ENCODE results near the gene G6PC3. TPM values are rescaled to one million over a fixed set of nuclear protein-coding genes. Genes with fewer than 3 reads are reported as not detected.
"Not testable (repeated sequence)": the region's sequence is repeated elsewhere in the genome, so short reads cannot be mapped to it uniquely, and the experiment has no call there.

G6PC3 gene
- total and polyA plus RNA-seq, 2 donors, result 10.5 to 86.1 TPM

- DNase-seq (ENCODE audit: extremely low spot score), result no peak
- H3K36me3 ChIP-seq (ENCODE audit: insufficient read depth), result no peaks in the 10 kb centered on the region
- H3K4me3 ChIP-seq (ENCODE audit: low read depth, low read length), result no peak overlapping the region
- 63% methylated on average over 3 of the region's 3 CpGs for WGBS
- H3K4me1 ChIP-seq (ENCODE audit: insufficient read depth), result peaks cover 6% of the 10 kb centered on the region
- H3K27ac ChIP-seq (ENCODE audit: low read depth), result no peak overlapping the region
Measured at GRCh38 chr17:44111777-44112176, 41.2 kb downstream of the G6PC3 start.

DNA sequence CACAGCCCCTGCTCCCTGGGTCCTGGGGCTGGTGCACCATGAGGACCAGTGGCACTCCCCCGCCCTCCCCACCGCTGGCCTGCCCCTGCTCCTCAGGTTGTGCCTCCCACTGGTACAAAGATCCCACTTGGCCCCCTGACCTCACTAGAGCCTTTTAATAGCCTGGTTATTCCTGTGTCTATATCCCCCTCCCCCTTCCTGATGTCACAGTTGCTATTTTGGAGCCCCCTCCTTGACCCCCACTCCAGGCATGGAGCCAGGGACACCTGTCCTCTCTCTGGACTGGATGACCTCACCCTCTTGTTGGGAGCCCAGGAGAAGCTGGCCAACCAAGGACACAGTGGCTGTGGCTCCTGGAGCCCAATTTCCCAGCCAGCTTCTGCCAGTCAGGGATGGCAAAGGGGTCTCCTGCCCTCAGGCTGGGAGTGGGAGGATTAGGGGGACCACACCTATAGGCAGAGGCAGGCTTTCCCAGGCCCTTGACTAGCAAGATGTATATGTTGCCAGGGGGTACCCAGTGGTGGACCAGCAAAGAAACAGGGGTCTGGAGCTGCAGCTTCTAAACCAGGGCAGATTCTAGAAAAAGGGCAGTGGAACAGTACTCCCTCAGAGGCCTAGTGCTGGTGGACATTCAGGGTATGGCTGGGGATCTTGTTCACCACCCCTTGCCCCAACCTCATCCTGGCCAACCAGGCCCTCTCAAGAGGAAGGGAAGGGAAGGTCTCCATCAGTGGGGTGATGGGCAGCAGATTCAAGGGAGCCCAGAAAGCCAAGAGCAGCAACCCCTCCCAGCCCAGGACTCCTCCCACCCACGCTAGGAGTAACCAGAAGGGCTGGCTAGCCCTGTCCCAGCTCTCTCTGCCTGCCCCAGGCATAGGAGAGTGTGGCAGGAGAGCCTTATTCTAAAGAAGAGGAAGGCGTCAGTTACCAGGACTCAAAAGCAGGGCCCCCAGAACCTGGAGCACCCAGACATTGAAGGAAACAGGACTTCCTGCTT lies 42.0 kb downstream of the G6PC3 start:
- no peak overlapping the region for H3K4me3 ChIP-seq (ENCODE audit: low read depth, low read length)
- WGBS, result 74% methylated on average over 4 of the region's 4 CpGs
- H3K4me1 ChIP-seq (ENCODE audit: insufficient read depth), result peaks cover 6% of the 10 kb centered on the region
- DNase-seq (ENCODE audit: extremely low spot score), result no peak
- H3K27ac ChIP-seq (ENCODE audit: low read depth), result no peak overlapping the region
- no peaks in the 10 kb centered on the region for H3K36me3 ChIP-seq (ENCODE audit: insufficient read depth)

- H3K36me3 ChIP-seq (ENCODE audit: insufficient read depth), result no peaks in the 10 kb centered on the region
- no peak overlapping the region for H3K4me3 ChIP-seq (ENCODE audit: low read depth, low read length)
- no peak overlapping the region for H3K27ac ChIP-seq (ENCODE audit: low read depth)
- peaks cover 6% of the 10 kb centered on the region for H3K4me1 ChIP-seq (ENCODE audit: insufficient read depth)
- 85% methylated on average over 1 of the region's 1 CpG for WGBS
- DNase-seq (ENCODE audit: extremely low spot score), result no peak
Measured at GRCh38 chr17:44113382-44113781, 42.8 kb downstream of the G6PC3 start.

GRCh38 chr17:44113868-44114840 lies 43.6 kb downstream of the G6PC3 start:
- no peak overlapping the region for H3K27ac ChIP-seq (ENCODE audit: low read depth)
- no peak for DNase-seq (ENCODE audit: extremely low spot score)
- 82% methylated on average over 9 of the region's 9 CpGs for WGBS
- no peak overlapping the region for H3K4me3 ChIP-seq (ENCODE audit: low read depth, low read length)
- H3K36me3 ChIP-seq (ENCODE audit: insufficient read depth), result no peaks in the 10 kb centered on the region
- peaks cover 6% of the 10 kb centered on the region for H3K4me1 ChIP-seq (ENCODE audit: insufficient read depth)

DNA sequence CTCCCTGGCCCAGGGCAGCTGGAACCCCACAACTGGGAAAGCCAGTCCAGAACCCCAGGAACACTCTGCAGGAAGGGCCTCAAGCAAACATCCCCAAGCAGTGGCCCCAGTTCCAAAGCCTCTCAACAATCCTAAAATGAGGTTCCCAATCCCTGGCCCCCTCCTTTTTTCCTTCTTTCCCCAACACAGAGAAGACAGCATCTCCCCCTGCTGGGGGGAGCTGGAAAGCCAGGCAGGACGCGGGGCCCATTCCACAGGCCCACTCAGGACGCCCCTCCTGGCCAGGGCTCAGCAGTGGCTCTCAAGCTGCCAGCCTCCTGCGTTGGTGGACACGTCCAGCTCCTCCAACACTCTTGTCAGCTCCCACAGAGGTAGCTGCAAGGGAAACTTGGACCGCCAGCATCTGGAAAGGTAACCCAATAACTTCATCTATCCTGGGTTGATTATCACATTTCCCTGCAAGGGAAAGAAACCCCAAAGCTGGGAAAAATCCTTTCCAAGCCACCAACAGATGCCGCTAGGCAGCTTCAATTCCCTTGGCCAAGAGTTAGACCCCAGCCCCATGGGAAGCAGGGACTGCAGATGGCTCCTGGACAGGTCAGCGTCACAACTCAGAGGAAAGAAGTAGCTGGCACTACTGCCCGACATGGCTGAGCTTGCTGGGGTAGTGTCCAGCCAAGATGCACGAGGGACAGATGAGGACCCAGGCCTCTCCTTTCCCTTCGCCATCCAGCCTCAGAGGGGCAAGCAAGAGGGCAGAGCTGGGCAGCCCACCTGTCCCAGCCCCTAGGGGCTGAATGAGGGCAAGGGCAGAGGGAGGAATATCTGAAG lies 45.3 kb downstream of the G6PC3 start:
- Histone ChIP-seq H3K4me1 (ENCODE audit: insufficient read depth) (peaks cover 2% of the 10 kb centered on the region), H3K4me3 (ENCODE audit: low read depth, low read length) (no peak overlapping the region), H3K27ac (ENCODE audit: low read depth) (no peak overlapping the region), H3K36me3 (ENCODE audit: insufficient read depth) (no peaks in the 10 kb centered on the region)
- no peak for DNase-seq (ENCODE audit: extremely low spot score)
- 52% methylated on average over 11 of the region's 11 CpGs for WGBS

DNA sequence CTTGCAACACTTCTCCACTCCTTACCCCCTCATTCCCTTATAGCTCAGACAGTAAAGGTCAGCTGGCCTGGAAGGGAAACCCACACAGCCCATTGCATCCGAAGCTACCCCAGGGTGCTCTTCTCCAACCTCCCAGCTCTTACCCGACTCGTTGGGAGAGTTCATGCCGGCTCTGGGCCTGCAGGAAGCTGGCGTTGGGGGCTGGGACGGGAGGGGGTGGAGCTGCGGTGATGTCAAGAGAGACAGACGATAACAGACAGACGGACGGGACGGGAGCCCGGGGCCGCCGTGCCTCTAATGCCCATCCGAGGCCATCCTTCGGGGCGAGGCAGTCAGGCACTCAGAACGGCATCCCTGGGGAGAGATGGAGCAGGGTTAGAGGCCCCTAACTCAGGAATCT lies 46.8 kb downstream of the G6PC3 start:
- Histone ChIP-seq H3K36me3 (ENCODE audit: insufficient read depth) (no peaks in the 10 kb centered on the region), H3K4me1 (ENCODE audit: insufficient read depth) (no peaks in the 10 kb centered on the region), H3K27ac (ENCODE audit: low read depth) (no peak overlapping the region), H3K4me3 (ENCODE audit: low read depth, low read length) (no peak overlapping the region)
- WGBS, result 78% methylated on average over 18 of the region's 18 CpGs
- no peak for DNase-seq (ENCODE audit: extremely low spot score)

GRCh38 chr17:44118427-44119050 lies 48.0 kb downstream of the G6PC3 start:
- Histone ChIP-seq H3K27ac (ENCODE audit: low read depth) (no peak overlapping the region), H3K4me3 (ENCODE audit: low read depth, low read length) (no peak overlapping the region), H3K4me1 (ENCODE audit: insufficient read depth) (no peaks in the 10 kb centered on the region), H3K36me3 (ENCODE audit: insufficient read depth) (no peaks in the 10 kb centered on the region)
- DNase-seq (ENCODE audit: extremely low spot score), result no peak
- 67% methylated on average over 10 of the region's 10 CpGs for WGBS

GRCh38 chr17:44119062-44119461 lies 48.5 kb downstream of the G6PC3 start:
- Histone ChIP-seq H3K27ac (ENCODE audit: low read depth) (no peak overlapping the region), H3K36me3 (ENCODE audit: insufficient read depth) (no peaks in the 10 kb centered on the region), H3K4me1 (ENCODE audit: insufficient read depth) (no peaks in the 10 kb centered on the region), H3K4me3 (ENCODE audit: low read depth, low read length) (no peak overlapping the region)
- 78% methylated on average over 5 of the region's 5 CpGs for WGBS
- no peak for DNase-seq (ENCODE audit: extremely low spot score)

- no peak for DNase-seq (ENCODE audit: extremely low spot score)
- 91% methylated on average over 2 of the region's 2 CpGs for WGBS
- no peak overlapping the region for H3K4me3 ChIP-seq (ENCODE audit: low read depth, low read length)
- H3K36me3 ChIP-seq (ENCODE audit: insufficient read depth), result no peaks in the 10 kb centered on the region
- H3K27ac ChIP-seq (ENCODE audit: low read depth), result no peak overlapping the region
- H3K4me1 ChIP-seq (ENCODE audit: insufficient read depth), result no peaks in the 10 kb centered on the region
Measured at GRCh38 chr17:44119798-44120197, 49.3 kb downstream of the G6PC3 start.

- not testable (repeated sequence) for H3K4me1 ChIP-seq (ENCODE audit: insufficient read depth); H3K4me3 ChIP-seq (ENCODE audit: low read depth, low read length); H3K36me3 ChIP-seq (ENCODE audit: insufficient read depth); DNase-seq (ENCODE audit: extremely low spot score); H3K27ac ChIP-seq (ENCODE audit: low read depth)
- WGBS, result 94% methylated on average over 11 of the region's 11 CpGs
Measured at GRCh38 chr17:44120281-44120680, 49.7 kb downstream of the G6PC3 start.

DNA sequence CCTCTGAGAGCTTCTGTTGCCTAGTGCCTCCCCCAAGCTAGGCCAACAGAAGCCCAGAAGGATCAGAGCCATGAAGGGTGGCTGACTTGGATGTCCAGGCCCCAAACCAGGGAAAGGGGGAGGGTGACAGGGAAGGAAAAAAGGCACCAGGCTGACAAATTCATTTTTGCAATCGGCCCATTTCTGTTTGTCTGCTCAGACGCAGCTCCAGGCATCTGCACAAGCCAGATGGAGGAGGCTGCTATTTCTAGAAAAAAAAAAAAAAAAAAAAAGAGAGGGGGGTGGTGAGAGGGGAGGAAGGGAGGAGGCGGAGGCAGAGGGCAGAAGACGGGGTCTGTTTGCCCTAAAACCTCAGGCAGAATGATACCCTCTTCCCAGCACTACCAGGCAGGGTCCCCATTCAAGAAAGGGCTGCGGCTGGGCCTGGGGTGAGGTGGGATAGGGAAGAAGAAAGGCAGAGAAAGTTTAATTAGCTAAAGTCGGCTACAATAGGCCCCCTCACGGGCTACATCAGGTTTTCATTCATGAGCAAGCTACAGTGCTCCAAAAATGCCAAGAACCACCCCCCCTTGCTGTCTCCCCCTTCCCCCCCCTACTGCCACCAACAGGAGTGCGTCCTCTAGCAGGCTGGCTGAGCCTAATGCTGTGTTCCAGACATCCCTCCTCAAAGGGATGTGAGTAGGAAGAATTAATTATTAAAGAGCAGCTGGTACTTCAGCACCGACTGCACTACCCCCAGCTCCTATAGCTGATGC lies 50.5 kb downstream of the G6PC3 start:
- DNase-seq (ENCODE audit: extremely low spot score), result no peak
- no peaks in the 10 kb centered on the region for H3K4me1 ChIP-seq (ENCODE audit: insufficient read depth)
- 49% methylated on average over 9 of the region's 9 CpGs for WGBS
- no peaks in the 10 kb centered on the region for H3K36me3 ChIP-seq (ENCODE audit: insufficient read depth)
- H3K27ac ChIP-seq (ENCODE audit: low read depth), result no peak overlapping the region
- H3K4me3 ChIP-seq (ENCODE audit: low read depth, low read length), result no peak overlapping the region

All from urinary bladder (tissue), 4 donors.